ENCODE data around the gene INHA.

INHA gene

GRCh38 chr2:219613461-219614070, 41.5 kb downstream of the INHA start:
- DNase-seq, result no peak

DNA sequence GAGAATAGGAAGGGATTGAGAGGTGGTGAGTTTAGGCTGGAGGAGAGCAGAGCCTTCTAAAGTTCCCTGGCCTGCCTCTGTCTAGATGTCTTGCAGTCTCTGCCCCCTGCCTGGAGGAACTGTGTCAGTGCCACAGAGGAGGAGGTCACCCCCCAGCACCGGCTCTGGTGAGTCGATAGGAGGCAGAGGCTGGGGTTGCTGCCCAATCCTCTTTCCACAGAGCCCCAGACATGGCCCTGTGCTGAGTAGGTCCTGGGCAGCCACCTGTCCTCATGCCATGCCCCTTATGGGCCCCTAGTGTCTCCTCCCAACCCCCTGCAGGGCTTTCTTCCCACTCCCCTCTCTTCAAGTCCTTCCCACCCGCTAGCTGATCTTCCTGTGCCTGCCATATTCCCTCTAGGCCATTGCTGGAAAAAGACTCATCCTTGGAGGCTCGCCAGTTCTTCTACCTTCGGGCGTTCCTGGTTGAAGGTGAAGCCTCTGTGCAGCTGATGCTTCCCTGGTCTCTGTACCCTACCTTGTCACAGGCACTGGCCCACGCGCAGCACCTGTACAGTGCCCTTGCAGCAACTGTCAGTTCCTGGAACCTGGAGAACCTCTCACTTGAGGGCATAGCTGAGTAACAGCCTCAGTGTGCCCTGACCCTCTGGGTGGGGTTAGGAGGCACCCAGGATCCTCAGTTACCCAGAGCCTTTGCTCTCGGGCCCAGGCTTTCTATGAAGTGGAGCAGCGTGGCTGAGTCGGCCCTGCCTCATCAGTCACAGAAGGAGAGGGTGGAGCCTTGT, 42.2 kb downstream of the INHA start:
- no peak for DNase-seq

- DNase-seq, result no peak
Measured at GRCh38 chr2:219615036-219615435, 42.9 kb downstream of the INHA start.

- no peak for DNase-seq
Measured at GRCh38 chr2:219615894-219616293, 43.8 kb downstream of the INHA start.

DNA sequence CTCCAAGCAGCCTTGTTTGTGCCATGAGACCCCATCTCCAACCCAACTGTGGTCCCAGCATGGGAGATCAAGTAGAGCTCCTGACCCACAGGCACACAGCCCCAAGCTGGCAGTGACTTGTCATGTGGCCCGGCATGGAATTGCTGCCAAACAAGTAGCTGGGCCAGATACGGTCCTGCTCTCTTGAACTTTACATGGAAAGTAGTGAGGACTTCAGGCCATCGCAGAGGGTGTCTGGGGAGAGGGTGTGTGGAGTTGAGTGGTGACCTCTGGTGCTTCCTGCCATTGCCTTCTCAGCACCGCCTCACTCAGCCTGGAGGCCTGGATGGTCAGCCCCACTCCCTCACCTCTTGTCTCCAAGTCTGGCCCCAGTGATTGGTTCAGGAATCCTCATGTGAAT, 44.4 kb downstream of the INHA start:
- DNase-seq, result no peak

GRCh38 chr2:219618733-219619122, 46.6 kb downstream of the INHA start:
- no peak for DNase-seq

DNA sequence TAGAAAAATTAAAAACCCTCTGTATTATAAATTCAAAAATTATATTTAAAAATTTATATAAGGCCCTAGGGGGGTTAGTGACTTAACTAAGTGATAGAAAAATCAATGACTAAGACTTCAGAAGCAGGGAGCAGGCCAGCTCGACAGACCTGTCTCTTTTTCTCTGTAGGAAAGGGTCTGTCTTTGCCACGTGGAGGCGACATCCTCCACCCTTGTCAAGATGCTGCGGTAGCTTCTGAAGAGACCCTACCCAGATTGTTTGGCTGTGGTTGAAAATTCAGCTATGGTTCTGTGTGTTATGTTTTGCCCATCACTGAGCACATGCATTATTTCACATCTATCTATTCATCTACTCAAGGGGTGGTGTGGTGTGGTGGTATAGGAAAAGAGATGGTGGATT, 47.1 kb downstream of the INHA start:
- no peak for DNase-seq

- DNase-seq, result no peak
Measured at GRCh38 chr2:219620546-219620945, 48.4 kb downstream of the INHA start.

DNA sequence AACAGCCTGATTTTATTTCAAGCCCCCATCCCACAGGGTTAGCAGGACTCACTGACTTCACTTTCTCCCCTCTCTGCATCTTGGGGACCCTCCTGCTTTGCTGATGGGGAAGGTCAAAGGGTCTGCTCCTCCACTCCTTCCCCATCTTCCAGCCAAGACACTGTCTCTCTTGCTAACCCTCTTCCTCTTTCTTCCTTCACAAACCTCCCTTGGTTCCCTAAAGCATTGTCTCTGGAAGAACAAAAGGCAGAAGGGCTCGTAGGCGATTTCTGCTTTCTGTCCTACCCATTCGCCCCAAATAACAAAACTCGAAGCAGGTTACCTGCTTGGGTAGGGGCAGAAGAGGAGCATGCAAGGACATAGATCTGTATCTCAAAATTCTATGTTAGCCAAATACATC, 49.8 kb downstream of the INHA start:
- no peak for DNase-seq

- DNase-seq, result no peak
Measured at GRCh38 chr2:219622472-219622871, 50.4 kb downstream of the INHA start.

GRCh38 chr2:219624565-219624964, 52.5 kb downstream of the INHA start:
- no peak for DNase-seq

DNA sequence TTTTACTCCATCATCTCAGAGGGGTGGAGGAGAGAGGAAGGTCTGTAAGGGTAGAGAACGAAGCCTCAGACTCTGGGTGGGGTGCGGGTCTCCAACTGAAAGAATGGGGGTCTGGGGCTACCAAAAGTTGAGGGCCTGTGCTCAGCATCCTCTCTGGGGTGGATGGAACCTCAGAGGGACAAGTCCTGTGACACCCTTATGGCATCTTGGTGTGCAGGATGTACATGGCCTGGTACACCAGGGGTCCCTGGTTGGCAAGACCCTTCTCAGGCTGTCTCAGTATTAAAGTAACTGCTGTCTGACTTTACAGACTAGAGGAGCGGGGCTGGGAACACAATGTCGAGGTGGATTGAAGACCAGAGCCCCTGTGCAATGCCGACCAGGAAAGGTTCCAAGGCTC, 53.1 kb downstream of the INHA start:
- DNase-seq, result no peak
